Fibroblast of pulmonary artery (primary cell): ENCODE measurements around the gene COL7A1.

ENCODE experiments used
- DNase-seq: peaks from one replicate; pipeline ENCODE4 v3.0.0-alpha.2; 2010; ENCODE audit warnings: low read depth
- H3K4me3 ChIP-seq: replicated peaks from 2 replicates; pipeline ENCODE4 v1.5.1; 2011; ENCODE audit warnings: low read depth, mild to moderate bottlenecking, control low read depth, low read length, moderate library complexity
- TF ChIP-seq, protein P1 (sequence below): IDR thresholded peaks from 2 replicates; pipeline ENCODE4 v1.5.1; 2011; ENCODE audit warnings: mild to moderate bottlenecking, control low read depth, low read length, inconsistent platforms; ENCODE audit errors: missing control alignments

Gene COL7A1

DNA sequence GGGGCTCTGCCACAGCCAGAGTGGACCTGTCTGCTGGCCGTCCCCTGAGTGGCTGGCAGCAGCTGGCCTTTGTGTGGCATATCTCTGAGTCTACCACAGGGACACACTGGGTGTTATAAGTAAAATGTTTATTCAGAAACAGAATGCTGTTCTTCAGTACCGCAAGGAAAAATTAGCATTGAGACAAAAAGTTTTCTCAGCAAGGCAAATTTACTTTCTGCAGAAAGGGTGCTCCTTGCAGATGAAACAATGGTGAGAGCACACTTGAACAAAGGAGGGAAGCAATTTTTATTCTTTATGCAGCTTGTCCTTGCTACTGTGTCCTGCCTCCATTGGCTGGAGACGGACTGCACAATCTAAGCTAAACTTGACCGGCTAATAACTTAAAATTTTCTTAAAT, 22.4 kb upstream of the COL7A1 start:
- DNase-seq = no peak

DNA sequence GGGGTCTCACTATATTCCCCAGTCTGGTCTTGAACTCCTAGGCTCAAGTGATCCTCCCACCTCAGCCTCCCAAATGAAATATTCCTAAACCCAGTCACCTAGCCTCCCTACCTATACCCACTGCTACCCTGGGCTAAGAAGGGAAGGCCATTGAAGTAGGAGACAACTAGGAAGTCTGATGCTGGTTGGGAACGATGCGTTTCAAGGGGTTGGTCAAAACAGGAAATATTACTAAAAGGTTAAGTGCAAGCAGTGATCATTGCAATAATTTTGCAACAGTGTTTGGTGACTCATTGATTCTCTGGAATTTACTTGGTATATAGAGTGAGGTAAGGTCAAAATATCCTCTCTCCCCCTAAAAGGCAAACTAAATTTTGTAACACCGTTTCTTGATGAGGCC, 18.9 kb upstream of the COL7A1 start:
- DNase-seq = peak; percentile 87
- TF ChIP-seq, protein P1, sequence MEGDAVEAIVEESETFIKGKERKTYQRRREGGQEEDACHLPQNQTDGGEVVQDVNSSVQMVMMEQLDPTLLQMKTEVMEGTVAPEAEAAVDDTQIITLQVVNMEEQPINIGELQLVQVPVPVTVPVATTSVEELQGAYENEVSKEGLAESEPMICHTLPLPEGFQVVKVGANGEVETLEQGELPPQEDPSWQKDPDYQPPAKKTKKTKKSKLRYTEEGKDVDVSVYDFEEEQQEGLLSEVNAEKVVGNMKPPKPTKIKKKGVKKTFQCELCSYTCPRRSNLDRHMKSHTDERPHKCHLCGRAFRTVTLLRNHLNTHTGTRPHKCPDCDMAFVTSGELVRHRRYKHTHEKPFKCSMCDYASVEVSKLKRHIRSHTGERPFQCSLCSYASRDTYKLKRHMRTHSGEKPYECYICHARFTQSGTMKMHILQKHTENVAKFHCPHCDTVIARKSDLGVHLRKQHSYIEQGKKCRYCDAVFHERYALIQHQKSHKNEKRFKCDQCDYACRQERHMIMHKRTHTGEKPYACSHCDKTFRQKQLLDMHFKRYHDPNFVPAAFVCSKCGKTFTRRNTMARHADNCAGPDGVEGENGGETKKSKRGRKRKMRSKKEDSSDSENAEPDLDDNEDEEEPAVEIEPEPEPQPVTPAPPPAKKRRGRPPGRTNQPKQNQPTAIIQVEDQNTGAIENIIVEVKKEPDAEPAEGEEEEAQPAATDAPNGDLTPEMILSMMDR = no peak
- no peak overlapping the region for H3K4me3 ChIP-seq

More for the DNA sequence above, 22.4 kb upstream of the COL7A1 start:
- TF ChIP-seq, protein P1 = no peak
- H3K4me3 ChIP-seq = no peak overlapping the region

DNA sequence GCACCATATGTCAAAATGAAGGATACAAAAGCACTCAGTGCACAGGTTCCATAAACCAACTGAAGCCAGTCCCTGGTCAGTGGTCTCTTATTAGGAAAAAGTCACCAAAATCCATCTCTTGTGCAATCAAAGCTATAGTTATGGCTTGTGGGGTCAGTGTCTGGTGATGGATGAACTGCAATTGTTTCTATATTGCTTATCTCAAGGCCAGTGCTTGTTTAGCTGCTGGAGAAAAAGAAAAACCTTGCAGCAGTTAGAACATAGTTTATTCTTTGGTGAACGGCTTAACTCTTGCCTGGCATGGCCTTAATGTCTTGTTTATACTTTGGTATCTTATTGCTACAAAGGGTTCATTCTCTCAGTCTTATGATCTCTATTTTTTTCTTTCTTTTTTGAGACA, 17.2 kb upstream of the COL7A1 start:
- H3K4me3 ChIP-seq = no peak overlapping the region
- no peak for DNase-seq
- TF ChIP-seq, protein P1 = no peak

DNA sequence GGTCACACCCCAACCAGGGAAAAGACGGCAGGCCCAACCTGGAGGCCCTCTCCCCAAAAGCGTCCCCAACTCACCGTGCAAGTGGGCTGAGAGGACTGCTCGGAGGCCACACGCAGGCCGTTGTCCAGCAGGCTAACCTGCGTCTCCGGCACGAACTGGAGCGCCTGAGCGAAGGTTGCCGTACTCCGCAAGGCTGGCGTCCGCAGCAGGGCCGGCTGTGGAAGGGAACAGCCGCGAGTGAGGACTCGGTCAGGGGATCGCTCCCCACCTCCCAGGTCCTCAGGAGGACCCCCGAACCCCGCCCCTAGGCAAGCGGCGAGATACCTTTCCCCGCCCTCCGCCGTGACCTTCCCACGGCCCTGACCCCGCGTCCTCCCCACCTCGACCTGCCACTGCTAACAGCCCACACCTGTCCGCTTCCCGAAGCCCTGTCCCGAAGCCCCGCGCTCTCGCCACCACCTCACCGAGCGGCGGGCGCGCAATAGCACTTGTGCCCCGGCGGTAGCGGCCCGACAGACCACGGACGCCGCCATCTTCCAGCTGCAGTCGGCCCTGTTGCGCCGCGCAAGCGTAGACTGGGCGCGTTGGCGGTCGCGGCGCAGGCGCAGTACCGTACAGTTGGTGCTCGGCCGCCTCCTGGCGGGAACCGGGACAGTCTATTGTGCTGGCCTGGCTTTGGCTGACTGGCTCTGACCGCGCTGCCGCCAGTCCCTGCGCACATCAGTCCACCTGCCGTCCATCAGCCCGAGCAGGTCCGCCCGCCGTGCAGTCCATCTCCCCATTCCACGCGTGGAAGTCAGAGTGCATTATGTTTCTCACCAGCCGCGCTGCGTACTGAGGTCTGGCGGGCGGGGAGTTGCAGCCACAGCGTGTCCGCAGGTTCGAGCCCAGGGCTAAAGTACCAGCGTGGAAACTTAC, 14.2 kb upstream of the COL7A1 start, which contains the start of gene UQCRC1:
Gene UQCRC1, minus strand, starts transcription at position 559 of the 918 bp plus-strand sequence. Its CDS starts 26 bp downstream, at position 533.
- peak within 1 kb of the TSS; percentile 94 for H3K4me3 ChIP-seq
- peak; percentile 95 for DNase-seq
- TF ChIP-seq, protein P1 = peak; percentile 62

DNA sequence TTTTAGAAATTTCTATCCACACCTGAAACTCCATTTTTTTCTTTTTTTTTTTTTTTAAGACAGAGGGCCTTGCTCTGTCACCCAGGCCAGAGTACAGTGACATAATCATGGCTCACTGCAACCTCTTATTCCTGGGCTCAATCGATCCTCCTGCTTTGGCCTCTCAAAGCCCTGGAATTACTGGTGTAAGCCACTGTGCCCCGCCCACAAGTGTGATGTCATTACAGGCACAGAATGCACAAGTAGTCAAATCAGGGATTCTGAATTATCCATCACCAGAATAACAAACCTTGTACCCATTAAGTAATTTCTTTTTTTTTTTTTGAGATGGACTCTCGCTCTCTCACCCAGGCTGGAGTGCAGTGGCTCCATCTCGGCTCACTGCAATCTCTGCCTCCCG, 12.4 kb upstream of the COL7A1 start:
- DNase-seq = peak; percentile 14
- H3K4me3 ChIP-seq = no peak overlapping the region
- TF ChIP-seq, protein P1 = no peak

DNA sequence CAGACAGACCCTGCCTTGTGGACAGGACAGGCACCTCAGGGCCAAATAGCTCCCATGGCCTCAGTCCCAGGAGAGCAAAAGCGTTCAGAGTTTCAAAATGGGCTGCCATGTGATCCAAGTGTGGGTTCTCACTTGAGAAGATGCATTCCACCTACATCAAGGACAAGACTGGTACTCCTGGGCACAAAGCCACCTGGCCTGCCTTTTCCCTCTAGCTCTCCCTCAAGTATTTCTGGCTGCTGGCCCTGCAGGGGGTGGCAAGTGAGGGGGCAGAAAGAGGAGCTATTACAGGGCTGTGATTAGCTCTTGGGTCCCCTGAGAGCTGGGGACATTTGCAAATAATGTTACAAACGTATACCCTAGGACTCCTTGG, 6.5 kb upstream of the COL7A1 start:
- no peak overlapping the region for H3K4me3 ChIP-seq
- no peak for DNase-seq
- TF ChIP-seq, protein P1 = no peak
